B cell (primary cell): ENCODE data around the gene AP1M2.
"Not testable (repeated sequence)": the region's sequence is repeated elsewhere in the genome, so short reads cannot be mapped to it uniquely, and the experiment has no call there.

ENCODE experiments used
- EZH2 ChIP-seq: IDR thresholded peaks from 2 replicates; pipeline ENCODE4 v1.6.1; 2012; ENCODE audit warnings: borderline replicate concordance, low read depth, mild to moderate bottlenecking, moderate library complexity, low read length; ENCODE audit not compliant: insufficient read depth, poor library complexity, severe bottlenecking
- TF ChIP-seq, protein P1 (sequence below): fragments of 200-600 bp; IDR thresholded peaks from one replicate; pipeline ENCODE4 v1.8.0; 2022; ENCODE audit warnings: antibody characterized with exemption, mild to moderate bottlenecking

DNA sequence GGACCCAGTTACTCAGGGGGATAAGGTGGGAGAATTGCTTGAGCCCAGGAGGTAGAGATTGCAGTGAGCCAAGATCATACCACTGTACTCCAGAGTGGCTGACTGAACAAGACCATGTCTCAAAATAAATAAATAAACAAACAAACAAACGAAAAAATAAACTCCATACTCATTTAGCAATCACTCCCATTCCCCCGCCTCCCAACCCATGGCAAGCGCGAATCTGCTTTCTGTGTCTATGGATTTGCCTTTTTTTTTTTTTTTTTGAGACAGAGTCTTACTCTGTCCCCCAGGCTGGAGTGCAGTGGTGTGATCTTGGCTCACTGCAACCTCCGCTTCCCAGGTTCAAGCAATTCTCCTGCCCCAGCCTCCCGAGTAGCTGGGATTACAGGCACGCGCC lies 60.2 kb downstream of the AP1M2 start:
- TF ChIP-seq, protein P1, sequence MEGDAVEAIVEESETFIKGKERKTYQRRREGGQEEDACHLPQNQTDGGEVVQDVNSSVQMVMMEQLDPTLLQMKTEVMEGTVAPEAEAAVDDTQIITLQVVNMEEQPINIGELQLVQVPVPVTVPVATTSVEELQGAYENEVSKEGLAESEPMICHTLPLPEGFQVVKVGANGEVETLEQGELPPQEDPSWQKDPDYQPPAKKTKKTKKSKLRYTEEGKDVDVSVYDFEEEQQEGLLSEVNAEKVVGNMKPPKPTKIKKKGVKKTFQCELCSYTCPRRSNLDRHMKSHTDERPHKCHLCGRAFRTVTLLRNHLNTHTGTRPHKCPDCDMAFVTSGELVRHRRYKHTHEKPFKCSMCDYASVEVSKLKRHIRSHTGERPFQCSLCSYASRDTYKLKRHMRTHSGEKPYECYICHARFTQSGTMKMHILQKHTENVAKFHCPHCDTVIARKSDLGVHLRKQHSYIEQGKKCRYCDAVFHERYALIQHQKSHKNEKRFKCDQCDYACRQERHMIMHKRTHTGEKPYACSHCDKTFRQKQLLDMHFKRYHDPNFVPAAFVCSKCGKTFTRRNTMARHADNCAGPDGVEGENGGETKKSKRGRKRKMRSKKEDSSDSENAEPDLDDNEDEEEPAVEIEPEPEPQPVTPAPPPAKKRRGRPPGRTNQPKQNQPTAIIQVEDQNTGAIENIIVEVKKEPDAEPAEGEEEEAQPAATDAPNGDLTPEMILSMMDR = not testable (repeated sequence)
- not testable (repeated sequence) for TF ChIP-seq EZH2
